B cell (primary cell): ENCODE data around the gene ANK2.

Experiments
- CTCF ChIP-seq: fragments of 200-600 bp; IDR thresholded peaks from one replicate; pipeline ENCODE4 v1.8.0; 2022; ENCODE audit warnings: antibody characterized with exemption, mild to moderate bottlenecking
- EZH2 ChIP-seq: IDR thresholded peaks from 2 replicates; pipeline ENCODE4 v1.6.1; 2012; ENCODE audit warnings: borderline replicate concordance, low read depth, mild to moderate bottlenecking, moderate library complexity, low read length; ENCODE audit not compliant: insufficient read depth, poor library complexity, severe bottlenecking

- TF ChIP-seq CTCF (no peak), EZH2 (no peak)
Observed at GRCh38 chr4:113024388-113024787, 25.1 kb upstream of the ANK2 start.
